SKM-1 (cell line): ENCODE measurements around the gene C20orf96.
"Not testable (repeated sequence)": the region's sequence is repeated elsewhere in the genome, so short reads cannot be mapped to it uniquely, and the experiment has no call there.

Experiments
- DNase-seq: peaks from one replicate; lab custom pipeline; 2025; ENCODE audit not compliant: unreplicated experiment; lab: John Stamatoyannopoulos, UW

Gene C20orf96

DNA sequence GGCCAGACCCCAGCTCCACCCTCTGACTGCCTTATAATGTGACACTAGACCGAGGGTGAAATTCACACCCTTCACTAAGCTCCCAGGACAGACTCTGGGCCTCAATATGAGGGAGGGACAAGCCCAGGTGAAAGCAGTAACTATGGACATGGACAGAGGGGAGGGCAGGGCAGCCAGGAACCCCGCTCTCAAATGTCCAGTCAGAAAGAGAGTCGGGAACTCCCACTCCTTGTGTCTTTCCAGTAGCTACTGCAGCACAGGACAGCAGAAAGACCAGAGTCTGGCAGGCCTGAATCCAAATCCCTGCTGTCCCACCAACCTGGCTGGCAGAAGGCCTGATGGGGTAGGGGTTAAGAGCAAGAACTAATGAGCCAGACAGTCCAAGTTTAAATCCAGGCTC lies 6.4 kb downstream of the C20orf96 start:
- no peak for DNase-seq

DNA sequence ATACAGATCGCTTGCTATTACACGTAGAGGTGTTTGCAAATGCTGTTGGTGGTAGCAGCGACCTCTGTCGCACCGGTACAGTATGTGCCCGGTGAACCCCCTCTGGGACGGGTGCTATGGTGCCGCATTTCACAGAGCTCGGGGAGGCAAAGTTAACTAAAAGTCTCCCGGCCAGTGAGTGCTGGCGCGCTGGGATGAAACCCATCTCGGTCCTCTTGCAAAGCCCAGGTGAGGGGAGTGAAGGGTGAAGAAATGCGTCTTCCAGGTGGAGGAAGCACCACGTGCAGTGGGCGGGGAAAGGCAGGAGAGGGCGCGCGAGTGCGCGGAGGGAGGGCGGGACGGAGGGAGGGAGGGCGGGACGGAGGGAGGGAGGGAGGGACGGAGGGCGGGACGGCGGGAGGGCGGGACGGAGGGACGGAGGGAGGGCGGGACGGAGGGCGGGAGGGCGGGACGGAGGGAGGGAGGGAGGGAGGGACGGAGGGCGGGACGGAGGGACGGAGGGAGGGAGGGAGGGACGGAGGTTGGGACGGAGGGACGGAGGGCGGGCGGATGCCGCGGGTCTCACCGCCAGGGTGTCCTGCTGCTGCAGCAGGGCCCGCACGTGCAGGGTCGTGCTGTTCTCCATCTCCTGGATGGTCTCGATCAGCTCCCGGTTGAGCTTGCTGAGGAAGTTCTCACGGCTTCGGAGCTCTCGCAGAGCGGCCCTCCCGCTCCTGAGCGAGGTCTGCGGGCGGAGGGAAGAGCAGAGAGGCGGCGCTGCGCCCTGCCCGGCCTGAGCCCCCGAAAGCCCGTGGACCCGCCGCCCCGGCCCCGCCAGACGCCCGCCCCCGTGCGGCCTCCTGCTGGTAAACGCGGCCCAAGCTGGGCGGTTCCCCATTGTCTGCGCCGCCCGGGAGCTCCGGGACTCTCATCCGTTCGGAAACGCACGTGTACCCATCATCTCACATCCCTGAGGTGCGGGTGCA lies 11.7 kb downstream of the C20orf96 start:
- no peak for DNase-seq

- DNase-seq: no peak
Measured at GRCh38 chr20:278181-278580, 12.4 kb downstream of the C20orf96 start.

DNA sequence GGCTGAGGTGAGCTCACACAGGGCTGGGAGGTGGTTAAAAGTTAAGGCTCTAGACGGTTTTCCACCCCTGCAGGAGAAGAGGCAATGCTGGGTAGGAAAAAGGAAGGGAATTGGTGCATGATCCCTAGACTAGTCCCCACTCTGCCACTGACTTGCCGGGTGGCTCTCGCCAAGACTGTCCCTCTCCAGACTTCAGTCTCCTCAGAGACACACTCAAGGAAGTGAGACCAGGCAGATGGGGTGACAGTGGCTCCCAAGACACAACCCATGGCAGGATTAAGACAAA lies 13.1 kb downstream of the C20orf96 start:
- DNase-seq: no peak

- DNase-seq: no peak
Measured at GRCh38 chr20:276620-277495, 13.7 kb downstream of the C20orf96 start.

- DNase-seq: no peak
Measured at GRCh38 chr20:275791-276190, 14.8 kb downstream of the C20orf96 start.

DNA sequence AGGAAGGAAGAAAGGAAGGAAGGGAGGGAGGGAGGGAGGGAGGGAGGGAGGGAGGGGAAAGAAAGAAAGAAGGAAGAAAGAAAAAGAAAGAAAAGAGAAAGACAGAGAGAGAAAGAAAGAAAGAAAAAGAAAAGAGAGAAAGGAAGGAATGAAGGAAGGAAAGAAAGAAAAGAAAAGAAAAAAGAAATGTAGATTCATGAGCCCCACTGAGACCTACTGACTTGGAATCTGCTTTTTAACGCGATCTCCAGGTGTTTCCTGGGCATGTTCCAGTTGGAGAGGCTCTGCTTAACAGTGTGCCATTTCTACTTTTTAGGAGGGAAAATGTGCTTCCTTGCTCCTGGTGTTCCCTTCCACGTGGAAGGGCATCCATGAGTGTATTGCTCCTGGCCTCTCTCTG lies 16.7 kb downstream of the C20orf96 start:
- no peak for DNase-seq

GRCh38 chr20:272718-273117 lies 17.8 kb downstream of the C20orf96 start:
- DNase-seq: no peak

DNA sequence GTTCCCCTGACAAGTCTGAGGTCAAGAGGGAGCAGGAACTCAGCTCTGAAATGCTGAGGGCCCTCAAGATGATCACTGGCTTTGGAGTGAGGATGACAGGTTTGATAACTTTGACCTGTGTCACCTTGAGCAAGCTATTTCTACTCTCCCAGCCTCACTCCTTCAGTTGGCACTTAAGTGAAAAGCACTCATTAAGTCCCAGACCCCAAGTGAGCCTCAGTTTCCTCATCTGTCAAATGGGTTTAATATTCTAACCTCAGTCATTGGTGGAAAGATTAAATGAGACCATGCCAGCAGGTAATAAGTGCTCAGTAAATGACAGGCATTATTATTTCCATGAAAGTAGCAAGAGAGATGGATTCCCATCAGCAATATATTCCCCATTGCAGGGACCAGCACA lies 19.0 kb downstream of the C20orf96 start:
- DNase-seq: no peak

DNA sequence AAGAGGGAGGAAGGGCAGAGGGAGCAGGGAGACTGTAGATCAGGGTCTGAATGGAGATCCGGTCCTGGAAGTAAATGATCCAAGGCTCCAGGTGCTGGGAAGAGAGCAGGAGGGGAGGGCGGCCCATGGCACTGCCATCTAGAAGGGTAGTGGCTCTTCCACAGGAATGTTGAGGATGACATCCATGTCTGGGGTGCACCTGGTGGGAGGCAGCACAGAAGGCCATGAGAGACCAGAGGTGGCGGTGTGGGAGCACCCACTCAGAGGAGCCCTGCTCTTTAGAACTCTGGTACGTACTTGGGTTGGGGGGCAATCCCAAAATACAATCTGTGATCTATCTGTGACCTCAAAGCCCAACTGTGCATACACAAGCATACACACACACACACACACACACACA lies 19.5 kb downstream of the C20orf96 start:
- DNase-seq: no peak

- no peak for DNase-seq
Measured at GRCh38 chr20:270517-270916, 20.0 kb downstream of the C20orf96 start.

DNA sequence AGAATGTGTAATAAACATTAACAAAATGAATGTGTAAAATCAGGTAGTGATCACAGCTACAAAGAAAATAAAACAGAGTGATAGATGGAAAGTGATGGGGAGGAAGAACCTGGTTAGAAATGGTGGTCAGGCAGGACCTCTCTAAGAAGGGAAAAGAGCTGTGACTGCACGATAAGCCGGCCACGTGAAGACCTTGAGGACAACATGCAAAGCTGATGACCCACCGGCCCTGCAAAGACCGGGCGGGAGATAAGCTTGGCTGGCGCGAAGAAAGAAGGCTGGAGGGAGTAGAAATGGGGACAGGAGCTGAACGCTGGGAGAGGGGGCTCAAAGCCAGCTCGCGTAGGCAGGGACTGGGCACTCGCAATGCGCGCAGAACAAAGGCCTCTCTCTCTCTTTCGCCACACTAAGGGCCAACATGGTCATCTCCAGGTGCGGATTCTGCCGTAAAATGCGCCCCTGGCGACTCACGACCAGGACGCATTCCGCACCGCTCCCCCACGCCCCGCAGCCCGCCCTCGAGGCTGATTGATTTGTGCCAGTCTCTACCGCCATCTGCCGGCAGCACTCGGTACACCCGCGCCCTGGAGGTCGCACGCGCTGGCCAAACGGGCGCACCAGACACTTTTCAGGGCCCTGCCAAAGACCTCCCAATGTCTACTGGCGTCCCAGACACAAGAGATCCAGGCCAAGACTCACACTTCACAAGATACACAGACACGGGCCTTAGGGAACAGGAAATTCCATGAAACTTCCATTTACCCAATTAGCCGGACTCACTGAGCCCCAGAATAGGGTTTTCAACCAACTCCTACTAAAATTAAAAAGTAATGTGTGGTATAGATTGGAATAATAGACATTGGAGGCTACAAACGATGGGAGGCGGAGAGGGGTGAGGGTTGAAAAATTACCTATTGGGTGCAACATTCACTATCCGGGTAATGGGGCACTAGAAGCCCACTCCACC lies 23.7 kb downstream of the C20orf96 start:
- DNase-seq: no peak

DNA sequence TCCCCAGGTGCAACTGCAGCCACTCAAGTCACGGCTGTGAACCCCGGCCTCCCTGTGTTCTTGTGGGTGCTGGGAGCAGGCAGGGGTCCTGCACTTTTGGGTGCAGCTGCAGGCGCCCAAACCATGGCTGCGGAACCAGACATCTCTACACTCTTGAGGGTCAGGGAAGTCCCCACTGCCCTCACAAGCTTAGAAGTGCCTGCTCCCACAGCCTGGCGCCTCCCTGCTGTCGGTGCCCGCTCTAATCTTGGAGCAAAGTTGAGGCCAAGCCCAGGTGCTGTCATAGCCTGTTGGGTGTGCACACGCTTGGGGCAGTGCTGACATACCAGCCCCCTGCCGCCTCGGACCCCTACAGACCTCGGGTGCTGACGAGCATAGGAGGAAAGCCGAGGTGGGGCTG lies 26.8 kb downstream of the C20orf96 start:
- DNase-seq: no peak

DNA sequence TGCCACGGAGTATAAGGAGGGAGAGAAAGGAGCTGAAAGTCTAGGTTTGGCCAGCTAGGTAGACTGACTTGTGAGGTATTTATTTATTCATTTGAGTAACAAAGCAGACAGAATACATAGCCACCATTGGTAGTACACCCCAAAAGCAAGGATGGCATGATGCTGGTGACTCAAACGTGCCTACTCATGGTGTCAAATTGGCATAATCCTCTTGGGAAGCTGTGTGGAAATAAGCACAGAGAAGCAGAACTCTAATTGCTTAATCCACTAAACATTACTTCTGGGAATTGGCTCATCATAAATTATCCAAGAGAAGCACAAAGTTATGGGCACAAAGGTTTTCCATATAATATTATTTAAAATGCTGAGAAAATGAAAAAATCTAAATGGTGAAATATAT lies 30.6 kb downstream of the C20orf96 start:
- no peak for DNase-seq

GRCh38 chr20:258963-259362 lies 31.6 kb downstream of the C20orf96 start:
- DNase-seq: no peak

DNA sequence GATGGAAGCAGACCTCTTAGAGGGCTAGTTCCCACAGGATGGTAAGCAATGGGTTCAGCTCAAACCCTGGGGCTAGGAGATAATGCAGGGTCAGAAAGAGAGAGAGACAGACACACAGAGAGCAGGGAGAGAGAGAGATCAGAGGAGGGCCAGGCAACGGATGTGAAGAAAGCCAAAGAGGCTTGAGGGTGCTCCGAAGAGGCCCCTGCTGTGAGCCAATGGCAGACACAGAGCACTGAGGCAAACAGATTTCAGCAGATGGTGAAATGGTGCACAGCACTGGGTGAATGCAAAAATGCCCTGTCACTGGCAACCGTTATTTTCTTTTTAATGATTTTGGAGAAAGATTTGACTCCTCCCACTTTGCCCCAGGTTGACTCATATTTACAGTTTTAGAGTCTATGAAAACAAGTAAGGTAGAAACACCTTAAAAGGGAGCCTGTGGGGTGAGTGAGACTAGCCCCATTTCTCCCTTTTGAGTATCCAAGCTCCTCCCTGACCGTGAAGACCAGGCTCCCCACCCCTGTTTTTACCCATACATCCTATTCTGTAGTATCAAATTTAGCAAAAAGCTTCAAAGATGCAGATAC lies 32.2 kb downstream of the C20orf96 start:
- DNase-seq: no peak

GRCh38 chr20:257419-257818 lies 33.1 kb downstream of the C20orf96 start, which contains the start of gene DEFB132:
DEFB132 (plus strand) TSS chr20:257724; CDS start chr20:257779, 55 bp downstream.
- DNase-seq: no peak

DNA sequence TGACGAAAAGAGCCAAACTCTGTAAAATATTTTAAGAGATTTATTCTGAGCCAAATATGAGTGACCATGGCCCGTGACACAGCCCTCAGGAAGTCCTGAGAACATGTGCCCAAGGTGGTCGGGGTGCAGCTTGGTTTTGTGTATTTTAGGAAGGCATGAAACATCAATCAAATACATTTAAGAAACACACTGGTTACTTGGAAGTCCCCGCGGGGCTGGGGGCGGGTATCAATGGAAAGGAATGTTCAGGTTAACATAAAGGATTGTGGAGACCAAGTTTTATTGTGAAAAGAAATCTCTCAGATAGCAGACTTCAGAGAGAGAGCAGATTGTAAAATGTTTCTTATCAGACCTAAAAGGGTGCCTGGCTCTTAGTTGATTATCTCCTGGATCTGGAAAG lies 37.1 kb downstream of the C20orf96 start:
- not testable (repeated sequence) for DNase-seq

DNA sequence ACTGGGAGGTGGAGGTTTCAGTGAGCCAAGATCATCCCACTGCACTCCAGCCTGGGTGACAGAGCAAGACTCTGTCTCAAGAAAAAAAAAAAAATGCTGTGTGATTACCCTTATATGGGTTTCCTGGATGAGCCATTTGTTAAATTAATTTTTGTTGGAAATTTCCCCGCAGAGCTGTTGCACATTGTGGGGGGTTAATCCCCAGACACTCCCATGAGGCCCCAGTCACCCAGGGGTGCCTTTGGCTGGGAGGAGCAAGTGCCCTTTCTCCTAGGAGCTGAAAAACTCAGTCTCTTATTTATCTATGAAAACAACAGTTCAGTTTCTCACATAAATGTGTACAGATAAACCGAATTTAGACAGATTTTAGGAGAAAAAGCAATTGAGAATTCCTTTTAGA lies 37.7 kb downstream of the C20orf96 start:
- no peak for DNase-seq

- no peak for DNase-seq
Measured at GRCh38 chr20:251354-251753, 39.2 kb downstream of the C20orf96 start.

DNA sequence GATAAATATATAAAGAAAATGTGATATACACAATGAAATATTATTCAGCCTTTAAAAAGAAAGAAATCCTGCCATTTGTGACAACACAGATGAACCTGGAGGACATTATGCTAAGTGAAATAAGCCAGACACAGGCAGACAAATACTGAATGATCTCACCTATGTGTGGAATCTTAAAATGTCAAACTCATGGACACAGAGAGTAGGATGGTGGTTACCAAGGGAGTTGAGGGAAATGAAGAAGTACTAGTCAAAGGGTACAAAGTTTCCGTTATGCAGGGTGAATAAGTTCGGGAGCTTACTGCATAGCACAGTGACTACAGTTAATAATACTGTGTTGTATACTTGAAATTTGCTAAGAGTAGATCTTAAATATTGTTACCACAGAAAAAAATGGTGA lies 47.6 kb downstream of the C20orf96 start:
- no peak for DNase-seq
